ENCODE results near the gene TANK. TPM values are rescaled to one million over a fixed set of nuclear protein-coding genes. Genes with fewer than 3 reads are reported as not detected.
A peak's percentile ranks its signal among the peaks of the same experiment; 100 is the strongest.

TANK gene
- total RNA-seq, 1 experiment from 2014 or later, result 52.5 TPM

DNA sequence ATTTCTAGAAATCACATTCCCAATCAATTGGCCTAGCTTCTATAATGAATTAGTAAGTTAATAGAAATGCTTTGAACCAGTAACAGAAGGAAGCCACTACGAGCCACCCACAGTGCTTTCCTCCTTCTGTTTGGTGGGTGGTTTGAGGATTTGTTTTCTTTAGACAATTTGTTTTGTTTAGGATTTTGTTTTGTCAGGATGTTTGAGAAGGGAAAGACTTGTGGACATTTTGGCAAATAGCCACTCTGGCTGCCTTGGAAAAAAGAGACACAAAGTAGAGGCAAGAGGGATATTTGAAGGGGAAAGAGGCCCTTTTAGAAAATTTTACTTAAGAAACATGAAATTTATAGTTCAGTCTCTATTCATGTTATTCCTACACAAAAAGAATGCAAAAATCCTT is 47.7 kb downstream of the TANK start:
- Histone ChIP-seq H3K36me3 (ENCODE audit: control insufficient read depth in 1 of 2, insufficient read depth in 2 of 2, low read length in 2 of 2) (peaks cover 21 to 27% of the 10 kb centered on the region in 2 experiments; a peak in 3 of 4 replicates), H3K4me3 (replicated peaks in 1 of 2; ENCODE audit: low read depth in 1 of 2, low read length in 2 of 2) (no peak overlapping the region)
- POLR2A ChIA-PET, result no interaction called here

DNA sequence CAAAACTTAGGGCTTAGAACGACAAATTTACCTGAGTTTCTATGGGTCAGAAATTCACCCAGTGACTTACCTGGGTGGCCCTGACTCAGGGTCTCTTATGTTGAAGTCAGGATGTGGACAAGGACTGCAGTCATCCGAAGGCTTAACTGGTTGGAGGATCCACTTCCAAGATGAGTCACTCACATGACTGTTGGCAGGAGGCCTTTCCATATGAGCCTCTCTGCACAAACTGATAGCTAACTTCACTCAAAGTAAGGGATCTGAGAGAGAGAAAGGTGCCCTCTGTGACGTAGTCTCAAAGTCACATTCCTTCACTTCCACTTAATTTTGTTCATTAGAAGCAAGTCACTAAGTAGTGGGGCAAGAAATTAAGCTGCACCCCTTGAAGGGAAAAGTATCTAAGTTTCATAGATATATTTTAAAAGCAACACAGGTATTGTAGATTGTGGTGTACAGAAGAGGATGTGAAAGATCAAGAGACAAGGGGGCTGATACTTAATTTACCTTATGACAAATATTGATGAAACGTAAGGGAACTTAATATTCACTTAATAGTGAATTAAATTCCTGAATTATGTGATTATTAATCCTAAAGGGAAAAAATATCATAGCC is 48.4 kb downstream of the TANK start:
- CTCF ChIA-PET, result no interaction called here

More for the DNA sequence above, 47.7 kb downstream of the TANK start:
- DNase-seq (ENCODE audit: low read depth, low spot score), result no peak
- H3K9me3 ChIP-seq (ENCODE audit: control insufficient read depth in 1 of 2, insufficient read depth in 1 of 2, low read depth in 1 of 2, low read length in 2 of 2), result no peaks in the 10 kb centered on the region
- no peaks in the 10 kb centered on the region for H3K9me2 ChIP-seq (ENCODE audit: insufficient read depth)
- H3K27me3 ChIP-seq (ENCODE audit: insufficient read depth, low read length), result no peaks in the 10 kb centered on the region
- H3K4me1 ChIP-seq (ENCODE audit: control insufficient read depth in 1 of 2, insufficient read depth in 2 of 2, low read length in 2 of 2), result peaks cover 16 to 25% of the 10 kb centered on the region in 2 experiments
- BruUV-seq (replicated peaks), result no TSS peak
- ChIA-PET CTCF (interaction anchor here (1.8 kb wide), 1 partner anchor 15 kb away, joined by 8 read pairs; no protein-coding TSS in a partner anchor), RAD21 (ENCODE audit: low non-redundant PET in 1 of 2, low total read pairs in 2 of 2, uncharacterized antibody in 2 of 2, unreplicated experiment in 2 of 2) (no interaction called here)
- TF ChIP-seq, protein P1, sequence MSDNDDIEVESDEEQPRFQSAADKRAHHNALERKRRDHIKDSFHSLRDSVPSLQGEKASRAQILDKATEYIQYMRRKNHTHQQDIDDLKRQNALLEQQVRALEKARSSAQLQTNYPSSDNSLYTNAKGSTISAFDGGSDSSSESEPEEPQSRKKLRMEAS (IDR thresholded peaks at IDR 0.05), result no peak
- TF ChIP-seq SP1 (IDR thresholded peaks at IDR 0.05; ENCODE audit: low read depth) (no peak), POLR2AphosphoS5 (IDR thresholded peaks at IDR 0.05; ENCODE audit: low read depth, low read length) (no peak), JUND (IDR thresholded peaks at IDR 0.05) (no peak), CEBPB (IDR thresholded peaks at IDR 0.05; ENCODE audit: low read depth) (no peak), SRF (IDR thresholded peaks at IDR 0.05; ENCODE audit: low read depth) (no peak), TCF7L2 (IDR thresholded peaks at IDR 0.05; ENCODE audit: borderline replicate concordance, extremely low read depth, insufficient read depth, insufficient read length) (no peak), EZH2 (IDR thresholded peaks at IDR 0.05) (no peak), ZNF274 (IDR thresholded peaks at IDR 0.05; ENCODE audit: low read depth, low read length) (no peak), ELF1 (IDR thresholded peaks at IDR 0.05; ENCODE audit: borderline replicate concordance, low read depth) (no peak), EGR1 (IDR thresholded peaks at IDR 0.05; ENCODE audit: low read depth) (no peak)
- H4K20me1 ChIP-seq (ENCODE audit: insufficient read depth), result no peaks in the 10 kb centered on the region
- H3K27ac ChIP-seq (ENCODE audit: low read depth, low read length), result peak overlapping the region; percentile 45; the same call in 1 of the 2 replicates
- H2AFZ ChIP-seq (ENCODE audit: low read depth, low read length, poor library complexity, severe bottlenecking), result no peak overlapping the region
- intact Hi-C loops (cut with micrococcal nuclease), result no loop called here
- peak overlapping the region; percentile 34 for H3K4me2 ChIP-seq (ENCODE audit: low read length)
- ATAC-seq, result peak; percentile 10; the same call in 1 of the 2 replicates
- 0 out of 2 replicates have a peak, but pooled peaks cover 8% of the 10 kb centered on the region for H3K79me2 ChIP-seq (ENCODE audit: insufficient read depth, low read length)
- H3K9ac ChIP-seq (ENCODE audit: low read length), result no peak overlapping the region

More for the DNA sequence above, 48.4 kb downstream of the TANK start:
- TF ChIP-seq JUND (IDR thresholded peaks at IDR 0.05), result peak; percentile 57; the same call in 1 of the 2 replicates
- TF ChIP-seq EZH2phosphoT487 (IDR thresholded peaks at IDR 0.05; ENCODE audit: borderline replicate concordance), result no peak
- no peak for TF ChIP-seq CBX3 (IDR thresholded peaks at IDR 0.05; ENCODE audit: low read depth)
- no peak for TF ChIP-seq POLR2A (IDR thresholded peaks at IDR 0.05; ENCODE audit: borderline replicate concordance, extremely low read depth, insufficient read depth, insufficient read length)
- no peak for TF ChIP-seq ELF1 (IDR thresholded peaks at IDR 0.05; ENCODE audit: borderline replicate concordance, low read depth)
- TF ChIP-seq FOSL1 (IDR thresholded peaks at IDR 0.05; ENCODE audit: low read depth), result peak; percentile 55
- TF ChIP-seq SP1 (IDR thresholded peaks at IDR 0.05; ENCODE audit: low read depth), result 0 out of 2 replicates have a peak, but pooled peaks have one; percentile 28
- Histone ChIP-seq H3K9me2 (ENCODE audit: insufficient read depth) (no peaks in the 10 kb centered on the region), H3K27ac (ENCODE audit: low read depth, low read length) (peak overlapping the region; percentile 45; the same call in 1 of the 2 replicates), H3K27me3 (ENCODE audit: insufficient read depth, low read length) (no peaks in the 10 kb centered on the region), H3K9me3 (ENCODE audit: control insufficient read depth in 1 of 2, insufficient read depth in 1 of 2, low read depth in 1 of 2, low read length in 2 of 2) (no peaks in the 10 kb centered on the region), H3K4me3 (replicated peaks in 1 of 2; ENCODE audit: low read depth in 1 of 2, low read length in 2 of 2) (no peak overlapping the region), H3K4me1 (ENCODE audit: control insufficient read depth in 1 of 2, insufficient read depth in 2 of 2, low read length in 2 of 2) (peaks cover 16 to 25% of the 10 kb centered on the region in 2 experiments), H2AFZ (ENCODE audit: low read depth, low read length, poor library complexity, severe bottlenecking) (no peak overlapping the region), H3K4me2 (ENCODE audit: low read length) (peak overlapping the region; percentile 34; the same call in 1 of the 2 replicates), H3K79me2 (ENCODE audit: insufficient read depth, low read length) (0 out of 2 replicates have a peak, but pooled peaks cover 3% of the 10 kb centered on the region), H3K9ac (ENCODE audit: low read length) (no peak overlapping the region), H4K20me1 (ENCODE audit: insufficient read depth) (no peaks in the 10 kb centered on the region), H3K36me3 (ENCODE audit: control insufficient read depth in 1 of 2, insufficient read depth in 2 of 2, low read length in 2 of 2) (peaks cover 20 to 25% of the 10 kb centered on the region in 2 experiments; a peak in 3 of 4 replicates)
- RAD21 ChIA-PET (ENCODE audit: low non-redundant PET in 1 of 2, low total read pairs in 2 of 2, uncharacterized antibody in 2 of 2, unreplicated experiment in 2 of 2), result no interaction called here
- ATAC-seq (peak; percentile 98), DNase-seq (ENCODE audit: low read depth, low spot score) (peak; percentile 41)
- intact Hi-C loops (cut with micrococcal nuclease), result no loop called here
- POLR2A ChIA-PET, result no interaction called here
- BruUV-seq (replicated peaks), result no TSS peak

Data from HCT116 (cell line).